Activated naive CD8-positive, alpha-beta T cell (primary cell): Measurements from ENCODE around the gene MMD.
"Not testable (repeated sequence)": the region's sequence is repeated elsewhere in the genome, so short reads cannot be mapped to it uniquely, and the experiment has no call there.

Experiments
- H3K27ac Mint-ChIP-seq: one replicate; pipeline ENCODE4 v1.8.0; 2021; ENCODE audit warnings: mixed read lengths
- H3K27me3 Mint-ChIP-seq: one replicate; pipeline ENCODE4 v1.8.0; 2021; ENCODE audit warnings: mixed read lengths
- H3K36me3 Mint-ChIP-seq: one replicate; pipeline ENCODE4 v1.8.0; 2021; ENCODE audit warnings: mixed read lengths
- H3K4me1 Mint-ChIP-seq: one replicate; pipeline ENCODE4 v1.8.0; 2021; ENCODE audit warnings: low read depth, mixed read lengths
- H3K4me3 Mint-ChIP-seq: one replicate; pipeline ENCODE4 v1.8.0; 2021; ENCODE audit warnings: mild to moderate bottlenecking, mixed read lengths
- H3K9me3 Mint-ChIP-seq: one replicate; pipeline ENCODE4 v1.8.0; 2021; ENCODE audit warnings: low read depth, mixed read lengths

MMD gene

GRCh38 chr17:55421179-55421934, at the start of gene MMD:
MMD (minus strand) TSS chr17:55421835; CDS start chr17:55421695, 140 bp downstream.
- Mint-ChIP-seq H3K36me3 (peaks cover 3% of the 10 kb centered on the region), H3K4me1 (peaks cover 44% of the 10 kb centered on the region), H3K4me3 (peak within 1 kb of the TSS; percentile 90), H3K27ac (peak within 1 kb of the TSS; percentile 93), H3K9me3 (peaks cover 3% of the 10 kb centered on the region), H3K27me3 (peaks cover 11% of the 10 kb centered on the region)

GRCh38 chr17:55466671-55467070, 45.0 kb upstream of the MMD start:
- Mint-ChIP-seq H3K4me1 (no peaks in the 10 kb centered on the region), H3K27ac (no peak overlapping the region), H3K4me3 (no peak overlapping the region), H3K9me3 (no peaks in the 10 kb centered on the region), H3K27me3 (no peaks in the 10 kb centered on the region), H3K36me3 (no peaks in the 10 kb centered on the region)

- not testable (repeated sequence) for H3K27me3 Mint-ChIP-seq, H3K27ac Mint-ChIP-seq, H3K36me3 Mint-ChIP-seq, H3K4me3 Mint-ChIP-seq, H3K9me3 Mint-ChIP-seq, H3K4me1 Mint-ChIP-seq
Measured at GRCh38 chr17:55465771-55466170, 44.1 kb upstream of the MMD start.

GRCh38 chr17:55463600-55463999, 42.0 kb upstream of the MMD start:
- no peaks in the 10 kb centered on the region for H3K9me3 Mint-ChIP-seq
- peaks cover 4% of the 10 kb centered on the region for H3K4me1 Mint-ChIP-seq
- no peak overlapping the region for H3K4me3 Mint-ChIP-seq
- no peaks in the 10 kb centered on the region for H3K36me3 Mint-ChIP-seq
- no peak overlapping the region for H3K27ac Mint-ChIP-seq
- no peaks in the 10 kb centered on the region for H3K27me3 Mint-ChIP-seq

- H3K4me1 Mint-ChIP-seq = peaks cover 4% of the 10 kb centered on the region
- no peaks in the 10 kb centered on the region for H3K27me3 Mint-ChIP-seq
- no peaks in the 10 kb centered on the region for H3K9me3 Mint-ChIP-seq
- no peak overlapping the region for H3K27ac Mint-ChIP-seq
- H3K36me3 Mint-ChIP-seq = no peaks in the 10 kb centered on the region
- H3K4me3 Mint-ChIP-seq = no peak overlapping the region
Measured at GRCh38 chr17:55462711-55463110, 41.1 kb upstream of the MMD start.

GRCh38 chr17:55462234-55462633, 40.6 kb upstream of the MMD start:
- Mint-ChIP-seq H3K4me3 (no peak overlapping the region), H3K4me1 (peaks cover 4% of the 10 kb centered on the region), H3K36me3 (no peaks in the 10 kb centered on the region), H3K9me3 (no peaks in the 10 kb centered on the region), H3K27ac (no peak overlapping the region), H3K27me3 (no peaks in the 10 kb centered on the region)

- no peak overlapping the region for H3K4me3 Mint-ChIP-seq
- H3K9me3 Mint-ChIP-seq = no peaks in the 10 kb centered on the region
- no peak overlapping the region for H3K27ac Mint-ChIP-seq
- H3K36me3 Mint-ChIP-seq = no peaks in the 10 kb centered on the region
- peaks cover 4% of the 10 kb centered on the region for H3K4me1 Mint-ChIP-seq
- peaks cover 3% of the 10 kb centered on the region for H3K27me3 Mint-ChIP-seq
Measured at GRCh38 chr17:55458978-55459377, 37.3 kb upstream of the MMD start.

GRCh38 chr17:55458287-55458900, 36.8 kb upstream of the MMD start:
- H3K4me3 Mint-ChIP-seq = no peak overlapping the region
- no peaks in the 10 kb centered on the region for H3K9me3 Mint-ChIP-seq
- no peaks in the 10 kb centered on the region for H3K36me3 Mint-ChIP-seq
- H3K27me3 Mint-ChIP-seq = peaks cover 3% of the 10 kb centered on the region
- H3K4me1 Mint-ChIP-seq = peaks cover 4% of the 10 kb centered on the region
- H3K27ac Mint-ChIP-seq = no peak overlapping the region

- H3K4me3 Mint-ChIP-seq = no peak overlapping the region
- peaks cover 3% of the 10 kb centered on the region for H3K27me3 Mint-ChIP-seq
- H3K36me3 Mint-ChIP-seq = no peaks in the 10 kb centered on the region
- H3K9me3 Mint-ChIP-seq = no peaks in the 10 kb centered on the region
- H3K27ac Mint-ChIP-seq = no peak overlapping the region
- H3K4me1 Mint-ChIP-seq = peaks cover 4% of the 10 kb centered on the region
Measured at GRCh38 chr17:55456307-55457240, 34.9 kb upstream of the MMD start.

GRCh38 chr17:55454906-55455474, 33.4 kb upstream of the MMD start:
- Mint-ChIP-seq H3K4me1 (peaks cover 7% of the 10 kb centered on the region), H3K4me3 (no peak overlapping the region), H3K27ac (no peak overlapping the region), H3K36me3 (no peaks in the 10 kb centered on the region), H3K9me3 (no peaks in the 10 kb centered on the region), H3K27me3 (peaks cover 3% of the 10 kb centered on the region)

- no peak overlapping the region for H3K27ac Mint-ChIP-seq
- no peaks in the 10 kb centered on the region for H3K9me3 Mint-ChIP-seq
- H3K4me3 Mint-ChIP-seq = no peak overlapping the region
- H3K4me1 Mint-ChIP-seq = peaks cover 5% of the 10 kb centered on the region
- no peaks in the 10 kb centered on the region for H3K36me3 Mint-ChIP-seq
- peaks cover 3% of the 10 kb centered on the region for H3K27me3 Mint-ChIP-seq
Measured at GRCh38 chr17:55453839-55454557, 32.4 kb upstream of the MMD start.

- no peak overlapping the region for H3K27ac Mint-ChIP-seq
- no peaks in the 10 kb centered on the region for H3K36me3 Mint-ChIP-seq
- H3K9me3 Mint-ChIP-seq = no peaks in the 10 kb centered on the region
- no peak overlapping the region for H3K4me3 Mint-ChIP-seq
- peaks cover 3% of the 10 kb centered on the region for H3K27me3 Mint-ChIP-seq
- peaks cover 3% of the 10 kb centered on the region for H3K4me1 Mint-ChIP-seq
Measured at GRCh38 chr17:55452139-55452790, 30.6 kb upstream of the MMD start.

GRCh38 chr17:55451758-55452138, 30.1 kb upstream of the MMD start:
- Mint-ChIP-seq H3K36me3 (no peaks in the 10 kb centered on the region), H3K4me1 (peaks cover 3% of the 10 kb centered on the region), H3K4me3 (no peak overlapping the region), H3K9me3 (no peaks in the 10 kb centered on the region), H3K27ac (no peak overlapping the region), H3K27me3 (peaks cover 3% of the 10 kb centered on the region)

- Mint-ChIP-seq H3K4me3 (no peak overlapping the region), H3K36me3 (no peaks in the 10 kb centered on the region), H3K9me3 (no peaks in the 10 kb centered on the region), H3K27ac (no peak overlapping the region), H3K27me3 (peaks cover 2% of the 10 kb centered on the region), H3K4me1 (peaks cover 3% of the 10 kb centered on the region)
Measured at GRCh38 chr17:55451203-55451641, 29.6 kb upstream of the MMD start.
